Psoas muscle (tissue), 8 donors: Measurements from ENCODE around the gene CKS1B. TPM values are rescaled to one million over a fixed set of nuclear protein-coding genes. Genes with fewer than 3 reads are reported as not detected.

Experiments
- ATAC-seq, 4 donors: fragments of 200-7000 bp; cut with Tn5 transposase; one replicate each; pipeline ENCODE4 v1.9.1; 2020; ENCODE audit warnings: moderate library complexity in 3 of 4, mild to moderate bottlenecking in 2 of 4
- DNase-seq, 2 donors: peaks; one replicate each; pipeline ENCODE4 v3.0.0-alpha.2; 2020
- H3K27ac ChIP-seq: fragments of 200-600 bp; one replicate; pipeline ENCODE4 v1.8.0; 2022
- H3K27me3 ChIP-seq, 3 donors: fragments of 200-600 bp in 1 of 3; one replicate each; pipeline versions ENCODE4 v1.6.1 to v1.8.0; 2013 to 2022; ENCODE audit warnings: low read length in 2 of 3, mild to moderate bottlenecking in 2 of 3, moderate library complexity in 1 of 3; ENCODE audit not compliant: insufficient read depth in 3 of 3
- H3K36me3 ChIP-seq, 2 donors: fragments of 200-600 bp in 1 of 2; one replicate each; pipeline versions ENCODE4 v1.6.1 to v1.8.0; 2013 to 2022; ENCODE audit warnings: low read depth in 1 of 2, mild to moderate bottlenecking in 1 of 2, moderate library complexity in 1 of 2; ENCODE audit not compliant: insufficient read depth in 1 of 2
- H3K4me1 ChIP-seq: fragments of 200-600 bp; one replicate; pipeline ENCODE4 v1.8.0; 2022
- H3K4me3 ChIP-seq: fragments of 200-600 bp; one replicate; pipeline ENCODE4 v1.8.0; 2022; ENCODE audit warnings: mild to moderate bottlenecking
- H3K9me3 ChIP-seq: fragments of 200-600 bp; one replicate; pipeline ENCODE4 v1.8.0; 2022
- WGBS, 3 donors: extraction: QIAGEN DNeasy Blood & Tissue Kit; methylation state at CpG; one replicate each; pipeline versions ENCODE4 v1.1.6 to v1.1.7; 2013; 5-methylcytosine and 5-hydroxymethylcytosine counted together
- intact Hi-C, 2 donors: fragments of 100-400 bp; cut with DNase I; formaldehyde crosslinking; loops; one replicate each; pipeline versions ENCODE4 v1.11.0 to v1.14.2; 2022
- polyA plus RNA-seq, 3 donors: library from polyadenylated mRNA; stranded (reverse); fragments of 200-250 nt; gene quantifications; one replicate each; pipeline ENCODE4 v1.2.3, GENCODE V29; 2013
- total RNA-seq, 4 donors: library from RNA; stranded (reverse); fragmentation: NEBNext Ultra II Directional in 2 of 4; extraction: Animal tissue kit (Norgen Biotek cat#: 25700) in 2 of 4; gene quantifications; one replicate each; pipeline versions ENCODE4 v1.2.1 to v1.2.4, GENCODE V29; 2021 to 2023
- TF ChIP-seq, protein P1 (sequence below): fragments of 200-600 bp; IDR thresholded peaks from one replicate; pipeline ENCODE4 v1.8.0; 2022; ENCODE audit warnings: antibody characterized with exemption
- donor health status: healthy with polysubstance abuse.
- donor health status: DM: no; HTN: no; CAD: no; lungs with moderate emphysema.
- donor health status: Bipolar disorder and iron deficiency.
- donor health status: healthy.
- donor health status: DM: yes; HTN: yes; CAD: no.
- donor health status: DM: no; HTN: no; CAD: no.
- donor health status: DM: no; HTN: no; CAD: no.
- donor health status: DM: yes; HTN: yes; CAD: no.

The CKS1B gene
- total and polyA plus RNA-seq, 7 donors: 5.5 to 48.1 (median 12.1) TPM

DNA sequence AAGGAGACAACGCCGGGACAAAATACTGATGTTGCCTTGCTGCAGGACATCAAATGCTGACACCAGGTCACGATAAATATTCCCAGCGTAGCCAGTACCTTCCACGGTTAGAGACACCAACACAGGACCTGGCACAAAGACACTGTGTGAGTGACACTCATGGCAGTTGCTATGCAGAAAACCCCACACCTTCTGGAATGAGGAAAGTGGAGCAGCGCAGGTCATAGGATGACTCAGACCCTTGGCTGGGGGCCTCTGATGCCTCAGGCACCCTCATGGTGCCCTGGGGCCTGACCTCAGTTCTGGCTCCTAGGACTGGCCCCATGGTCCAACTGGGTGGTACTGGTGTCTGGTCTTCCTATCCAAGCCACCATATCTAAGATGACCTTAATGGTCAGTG is 52.1 kb downstream of the CKS1B start:
- H3K4me1 ChIP-seq: no peaks in the 10 kb centered on the region
- TF ChIP-seq, protein P1, sequence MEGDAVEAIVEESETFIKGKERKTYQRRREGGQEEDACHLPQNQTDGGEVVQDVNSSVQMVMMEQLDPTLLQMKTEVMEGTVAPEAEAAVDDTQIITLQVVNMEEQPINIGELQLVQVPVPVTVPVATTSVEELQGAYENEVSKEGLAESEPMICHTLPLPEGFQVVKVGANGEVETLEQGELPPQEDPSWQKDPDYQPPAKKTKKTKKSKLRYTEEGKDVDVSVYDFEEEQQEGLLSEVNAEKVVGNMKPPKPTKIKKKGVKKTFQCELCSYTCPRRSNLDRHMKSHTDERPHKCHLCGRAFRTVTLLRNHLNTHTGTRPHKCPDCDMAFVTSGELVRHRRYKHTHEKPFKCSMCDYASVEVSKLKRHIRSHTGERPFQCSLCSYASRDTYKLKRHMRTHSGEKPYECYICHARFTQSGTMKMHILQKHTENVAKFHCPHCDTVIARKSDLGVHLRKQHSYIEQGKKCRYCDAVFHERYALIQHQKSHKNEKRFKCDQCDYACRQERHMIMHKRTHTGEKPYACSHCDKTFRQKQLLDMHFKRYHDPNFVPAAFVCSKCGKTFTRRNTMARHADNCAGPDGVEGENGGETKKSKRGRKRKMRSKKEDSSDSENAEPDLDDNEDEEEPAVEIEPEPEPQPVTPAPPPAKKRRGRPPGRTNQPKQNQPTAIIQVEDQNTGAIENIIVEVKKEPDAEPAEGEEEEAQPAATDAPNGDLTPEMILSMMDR: no peak
- DNase-seq: no peak
- H3K27ac ChIP-seq: no peak overlapping the region
- no peaks in the 10 kb centered on the region for H3K9me3 ChIP-seq
- intact Hi-C loops: no loop called here
- WGBS, 3 donors: 83 to 89% (median 84%) methylated on average over 6 of the region's 6 CpGs
- H3K27me3 ChIP-seq: no peaks in the 10 kb centered on the region
- ATAC-seq: peak; percentile 37 to 74 (median 56)
- no peak overlapping the region for H3K4me3 ChIP-seq
- no peaks in the 10 kb centered on the region for H3K36me3 ChIP-seq

Other genes with a start within 250 kb of the CKS1B start
- gene KCNN3, start 104.4 kb upstream of the CKS1B start, total RNA-seq: 10 to 100 TPM; 11.8 to 60.9 (median 17.4) TPM
- gene KCNN3, start 104.4 kb upstream of the CKS1B start, polyA plus RNA-seq: 1 to 10 TPM; 2.5 to 7.5 (median 3.7) TPM
- 10 to 100 TPM; 17.0 to 30.5 (median 22.3) TPM for gene PMVK, start 38.0 kb upstream of the CKS1B start, total RNA-seq
- gene PMVK, start 38.0 kb upstream of the CKS1B start, polyA plus RNA-seq: 10 to 100 TPM; 23.3 to 35.6 (median 30.5) TPM
- 100 to 1,000 TPM in 2 of 4 donors, 10 to 100 TPM in 2; 76.5 to 149 (median 104) TPM for gene PBXIP1, start 18.6 kb upstream of the CKS1B start, total RNA-seq
- gene PBXIP1, start 18.6 kb upstream of the CKS1B start, polyA plus RNA-seq: 10 to 100 TPM; 13.6 to 79.6 (median 54.8) TPM
- 10 to 100 TPM; 14.5 to 23.0 (median 17.4) TPM for gene PYGO2, start 12.9 kb upstream of the CKS1B start, total RNA-seq
- 10 to 100 TPM; 13.1 to 24.0 (median 14.5) TPM for gene PYGO2, start 12.9 kb upstream of the CKS1B start, polyA plus RNA-seq
- 10 to 100 TPM; 52.3 to 87.2 (median 82.8) TPM for gene SHC1, start 3.9 kb upstream of the CKS1B start, total RNA-seq
- 10 to 100 TPM; 33.2 to 67.3 (median 43.8) TPM for gene SHC1, start 3.9 kb upstream of the CKS1B start, polyA plus RNA-seq
- 10 to 100 TPM; 24.5 to 39.4 (median 30.4) TPM for gene FLAD1, start 8.7 kb downstream of the CKS1B start, total RNA-seq
- 10 to 100 TPM; 32.4 to 52.7 (median 51.6) TPM for gene FLAD1, start 8.7 kb downstream of the CKS1B start, polyA plus RNA-seq
- not detected for gene LENEP, start 18.9 kb downstream of the CKS1B start, total RNA-seq
- gene LENEP, start 18.9 kb downstream of the CKS1B start, polyA plus RNA-seq: not detected
- 10 to 100 TPM; 34.6 to 97.9 (median 70.9) TPM for gene ZBTB7B, start 28.1 kb downstream of the CKS1B start, total RNA-seq
- gene ZBTB7B, start 28.1 kb downstream of the CKS1B start, polyA plus RNA-seq: 10 to 100 TPM; 20.2 to 55.5 (median 48.7) TPM
- gene DCST2, start 59.1 kb downstream of the CKS1B start, total RNA-seq: under 1 TPM in 2 of 4 donors, not detected in 2; 0.19 to 0.56 TPM
- gene DCST2, start 59.1 kb downstream of the CKS1B start, polyA plus RNA-seq: under 1 TPM; 0.04 to 0.38 (median 0.07) TPM
- gene DCST1, start 59.1 kb downstream of the CKS1B start, total RNA-seq: under 1 TPM in 2 of 4 donors, not detected in 2; 0.12 to 0.34 TPM
- not detected for gene DCST1, start 59.1 kb downstream of the CKS1B start, polyA plus RNA-seq
- 10 to 100 TPM; 38.4 to 50.9 (median 49.3) TPM for gene ADAM15, start 76.6 kb downstream of the CKS1B start, total RNA-seq
- 10 to 100 TPM; 33.2 to 45.4 (median 41.0) TPM for gene ADAM15, start 76.6 kb downstream of the CKS1B start, polyA plus RNA-seq
- 1 to 10 TPM in 1 of 4 donors, under 1 TPM in 3; 0.69 to 1.1 (median 0.77) TPM for gene EFNA4, start 89.1 kb downstream of the CKS1B start, total RNA-seq
- 1 to 10 TPM in 2 of 3 donors, under 1 TPM in 1; 0.39 to 1.3 (median 1.2) TPM for gene EFNA4, start 89.1 kb downstream of the CKS1B start, polyA plus RNA-seq
- under 1 TPM in 3 of 4 donors, not detected in 1; 0.32 to 0.69 (median 0.57) TPM for gene EFNA3, start 104.2 kb downstream of the CKS1B start, total RNA-seq
- gene EFNA3, start 104.2 kb downstream of the CKS1B start, polyA plus RNA-seq: under 1 TPM; 0.17 to 1.00 (median 0.39) TPM
- 10 to 100 TPM; 11.4 to 42.6 (median 33.0) TPM for gene EFNA1, start 153.2 kb downstream of the CKS1B start, total RNA-seq
- gene EFNA1, start 153.2 kb downstream of the CKS1B start, polyA plus RNA-seq: 10 to 100 TPM in 2 of 3 donors, 1 to 10 TPM in 1; 5.5 to 15.0 (median 12.4) TPM
- gene SLC50A1, start 161.2 kb downstream of the CKS1B start, total RNA-seq: 1 to 10 TPM; 6.7 to 8.4 (median 7.8) TPM
- 10 to 100 TPM in 2 of 3 donors, 1 to 10 TPM in 1; 7.5 to 16.2 (median 10.8) TPM for gene SLC50A1, start 161.2 kb downstream of the CKS1B start, polyA plus RNA-seq
- gene DPM3, start 165.8 kb downstream of the CKS1B start, total RNA-seq: 10 to 100 TPM; 47.0 to 54.5 (median 50.0) TPM
- 100 to 1,000 TPM; 110 to 123 (median 122) TPM for gene DPM3, start 165.8 kb downstream of the CKS1B start, polyA plus RNA-seq
- 100 to 1,000 TPM; 115 to 152 (median 118) TPM for gene KRTCAP2, start 198.6 kb downstream of the CKS1B start, total RNA-seq
- 100 to 1,000 TPM; 137 to 171 (median 149) TPM for gene KRTCAP2, start 198.6 kb downstream of the CKS1B start, polyA plus RNA-seq
- gene TRIM46, start 199.2 kb downstream of the CKS1B start, total RNA-seq: under 1 TPM in 2 of 4 donors, not detected in 2; 0.15 to 0.16 TPM
- under 1 TPM in 2 of 3 donors, not detected in 1; 0.03 TPM for gene TRIM46, start 199.2 kb downstream of the CKS1B start, polyA plus RNA-seq
- 1 to 10 TPM; 3.1 to 8.1 (median 4.5) TPM for gene THBS3, start 233.2 kb downstream of the CKS1B start, total RNA-seq
- gene THBS3, start 233.2 kb downstream of the CKS1B start, polyA plus RNA-seq: 1 to 10 TPM; 2.8 to 3.5 (median 2.8) TPM
- 10 to 100 TPM in 3 of 4 donors, 1 to 10 TPM in 1; 8.1 to 17.7 (median 14.0) TPM for gene MTX1, start 234.0 kb downstream of the CKS1B start, total RNA-seq
- 10 to 100 TPM; 25.8 to 47.1 (median 27.4) TPM for gene MTX1, start 234.0 kb downstream of the CKS1B start, polyA plus RNA-seq